GM19455 (cell line): ENCODE results near the gene LEMD2.

Source experiments
- ATAC-seq: cut with Tn5 transposase; IDR thresholded peaks from one replicate; pipeline ENCODE4 v1.9.1; 2021; ENCODE audit not compliant: unreplicated experiment

The LEMD2 gene

GRCh38 chr6:33759887-33760629 lies 28.9 kb downstream of the LEMD2 start:
- ATAC-seq, result no peak

GRCh38 chr6:33758815-33759216 lies 30.1 kb downstream of the LEMD2 start:
- no peak for ATAC-seq

DNA sequence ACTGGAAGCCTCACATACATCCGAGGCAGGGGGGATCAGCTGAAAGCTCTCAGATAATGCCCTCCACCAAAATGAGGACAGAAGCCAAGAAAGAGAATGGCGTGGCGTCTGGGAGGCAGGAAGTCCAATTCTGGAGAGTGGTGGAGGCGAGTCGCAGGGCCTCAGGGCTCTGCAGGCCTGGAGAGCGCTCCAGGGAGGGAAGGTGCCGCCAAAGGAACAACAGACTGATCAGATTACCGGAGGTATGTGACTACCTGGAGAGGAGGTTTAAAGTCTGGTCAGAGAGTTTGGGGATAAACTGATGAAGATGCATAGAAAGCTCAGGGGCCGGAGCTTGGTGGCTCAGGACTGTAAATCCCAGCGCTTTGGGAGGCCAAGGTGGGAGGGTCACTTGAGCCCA lies 31.0 kb downstream of the LEMD2 start:
- ATAC-seq, result no peak

DNA sequence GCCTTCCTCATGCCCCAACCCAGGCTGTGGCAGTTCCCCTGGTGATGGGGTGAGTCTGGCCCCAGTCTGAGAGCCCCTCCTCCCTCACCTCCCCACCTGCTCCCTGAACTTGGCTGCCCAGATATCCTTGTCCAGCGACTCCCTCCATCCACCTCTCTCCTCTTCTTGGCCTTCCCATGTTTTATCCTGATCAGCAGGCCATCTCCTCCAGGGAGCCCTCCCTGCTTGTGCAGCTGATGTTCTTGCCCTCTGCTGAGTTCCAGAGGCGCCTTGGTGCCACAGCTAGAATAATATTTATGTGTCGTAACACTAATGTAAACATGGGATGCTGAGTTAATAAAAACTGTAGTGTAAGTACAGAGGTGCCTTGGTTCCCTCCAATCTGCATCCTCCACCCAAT lies 31.8 kb downstream of the LEMD2 start:
- no peak for ATAC-seq

GRCh38 chr6:33756211-33756954 lies 32.5 kb downstream of the LEMD2 start:
- no peak for ATAC-seq

- ATAC-seq, result no peak
These were observed 33.7 kb downstream of the LEMD2 start for GRCh38 chr6:33755070-33755869.

GRCh38 chr6:33754222-33754621 lies 34.7 kb downstream of the LEMD2 start:
- no peak for ATAC-seq

DNA sequence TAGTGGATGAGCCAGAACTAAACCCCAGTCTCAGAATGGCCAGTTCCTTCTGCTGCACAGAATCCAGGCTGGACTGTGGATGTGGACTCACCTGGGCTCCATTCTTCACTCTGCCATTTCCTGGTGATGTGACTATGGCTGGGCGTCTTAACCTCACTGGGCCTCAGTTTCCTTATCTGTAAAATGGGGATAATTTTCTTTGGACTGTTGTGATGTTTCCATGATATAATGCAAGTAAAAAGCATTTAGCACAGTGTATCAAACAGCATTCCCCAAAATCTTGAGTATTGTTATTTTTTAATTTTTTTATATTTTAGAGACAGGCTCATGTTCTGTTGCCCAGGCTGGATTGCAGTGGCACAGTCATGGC lies 36.3 kb downstream of the LEMD2 start:
- no peak for ATAC-seq

- ATAC-seq, result no peak
These were observed 36.9 kb downstream of the LEMD2 start for GRCh38 chr6:33751771-33752645.

DNA sequence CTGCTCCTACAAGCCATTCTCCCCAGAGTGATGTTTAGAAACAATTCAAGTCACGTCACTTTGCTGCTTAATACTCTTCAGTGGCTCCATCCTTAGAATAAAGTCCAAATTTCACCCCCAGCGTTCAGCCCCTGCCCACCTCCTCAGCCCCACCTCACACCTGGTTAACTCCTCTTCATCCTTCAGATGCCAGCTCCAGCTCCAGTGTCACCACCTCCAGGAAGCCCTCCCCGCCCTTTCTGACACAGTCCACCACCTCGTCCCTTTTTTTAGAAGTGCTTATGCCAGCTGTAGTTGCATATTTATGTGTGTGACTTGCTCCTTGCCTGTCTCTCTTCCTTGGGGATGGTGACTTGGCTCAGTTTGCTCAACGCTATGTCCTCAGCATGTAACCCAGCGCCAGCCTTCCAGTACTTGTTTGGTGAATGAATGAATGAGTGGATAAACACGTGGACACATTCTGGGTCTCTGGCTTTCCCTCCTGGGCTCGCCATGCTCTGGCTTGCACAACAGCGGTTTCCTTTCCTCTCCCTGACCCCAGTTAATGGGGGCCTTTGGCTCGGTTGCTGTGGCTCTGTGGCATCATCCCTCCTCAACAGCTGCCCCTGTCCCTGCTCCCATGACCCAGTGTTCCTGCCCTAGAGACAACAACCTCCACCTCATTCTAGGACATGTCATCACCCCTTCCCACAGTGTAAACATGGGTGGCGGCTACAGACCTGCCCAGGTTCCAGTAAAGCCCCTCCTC lies 38.5 kb downstream of the LEMD2 start:
- no peak for ATAC-seq

- ATAC-seq, result no peak
These were observed 39.5 kb downstream of the LEMD2 start for GRCh38 chr6:33749401-33749800.

DNA sequence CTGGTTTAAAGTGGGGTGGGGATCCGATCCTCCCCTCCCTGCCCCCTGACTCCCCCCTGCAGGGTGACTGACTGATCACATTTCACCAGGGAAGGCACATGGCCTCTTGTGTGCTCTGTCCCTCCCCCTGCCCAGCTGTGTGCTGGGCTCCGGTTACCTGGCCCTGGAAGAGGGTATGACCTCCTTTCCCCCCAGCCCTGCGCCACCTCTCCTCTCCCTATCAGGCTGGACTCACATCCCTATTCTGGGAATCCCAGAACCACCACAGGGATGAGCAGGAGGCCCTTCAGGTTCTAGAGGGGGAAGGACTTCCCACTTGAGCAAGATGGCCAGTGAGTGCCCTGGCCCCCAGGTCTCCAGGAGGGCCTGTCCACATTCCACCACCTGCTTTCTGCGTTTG lies 40.1 kb downstream of the LEMD2 start:
- no peak for ATAC-seq

- no peak for ATAC-seq
These were observed 41.1 kb downstream of the LEMD2 start for GRCh38 chr6:33747823-33748222.

DNA sequence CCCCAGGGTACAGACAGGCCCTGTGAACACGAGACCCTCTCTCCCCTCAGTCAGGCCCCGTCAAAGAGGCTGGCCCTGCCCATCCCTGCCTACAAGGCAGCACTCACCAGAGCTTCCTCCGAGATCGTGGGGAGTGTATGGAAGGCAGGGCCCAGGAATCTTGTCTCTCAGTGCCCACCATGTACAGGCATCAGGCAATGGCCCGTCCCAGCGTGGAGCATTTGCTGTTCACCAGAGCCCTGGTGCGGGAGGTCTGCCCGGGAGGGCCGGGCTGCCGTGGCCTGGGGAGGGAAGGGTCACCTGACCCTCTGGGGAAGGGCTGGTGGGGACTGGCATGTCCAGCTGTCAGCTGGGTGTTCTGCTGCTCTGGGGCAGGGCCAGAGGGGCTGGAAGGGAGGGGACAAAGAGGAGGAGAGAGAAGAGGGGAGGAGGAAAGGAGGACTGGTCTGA lies 42.3 kb downstream of the LEMD2 start, which contains the start of gene IP6K3:
TSS of gene IP6K3 (minus strand) at position 255 of the 450 bp plus-strand sequence. CDS start 11,429 bp downstream, outside the sequence.
- ATAC-seq, result no peak

DNA sequence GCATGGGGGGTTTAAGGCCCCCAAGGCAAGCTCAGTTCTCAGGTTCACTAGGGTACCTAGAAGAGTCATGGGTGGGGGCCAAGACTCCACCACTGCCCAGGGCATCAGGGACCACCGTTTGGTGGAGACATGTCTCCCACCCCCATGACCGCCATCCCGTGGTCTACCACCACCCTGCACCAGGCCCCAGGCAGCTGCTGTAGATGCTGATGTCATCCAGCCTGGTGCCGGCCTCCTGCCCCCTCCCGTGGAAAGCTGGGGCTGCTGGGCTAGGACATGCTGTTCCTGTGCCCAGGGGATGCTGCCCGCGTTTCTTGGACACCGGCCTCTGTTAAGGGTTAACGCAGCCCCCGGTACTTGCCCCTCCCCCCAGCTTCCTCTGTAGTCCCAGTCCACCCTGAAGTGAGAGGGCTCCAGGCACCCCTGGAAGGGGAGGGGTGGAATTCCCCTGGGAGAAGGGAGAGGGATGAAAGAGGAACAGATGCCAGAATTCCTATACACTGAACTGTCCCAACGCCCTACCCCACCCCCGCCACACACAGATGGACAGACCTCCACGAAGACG lies 42.8 kb downstream of the LEMD2 start:
- ATAC-seq, result no peak

- ATAC-seq, result no peak
These were observed 43.4 kb downstream of the LEMD2 start for GRCh38 chr6:33745548-33745947.

GRCh38 chr6:33744895-33745546 lies 43.9 kb downstream of the LEMD2 start:
- no peak for ATAC-seq

DNA sequence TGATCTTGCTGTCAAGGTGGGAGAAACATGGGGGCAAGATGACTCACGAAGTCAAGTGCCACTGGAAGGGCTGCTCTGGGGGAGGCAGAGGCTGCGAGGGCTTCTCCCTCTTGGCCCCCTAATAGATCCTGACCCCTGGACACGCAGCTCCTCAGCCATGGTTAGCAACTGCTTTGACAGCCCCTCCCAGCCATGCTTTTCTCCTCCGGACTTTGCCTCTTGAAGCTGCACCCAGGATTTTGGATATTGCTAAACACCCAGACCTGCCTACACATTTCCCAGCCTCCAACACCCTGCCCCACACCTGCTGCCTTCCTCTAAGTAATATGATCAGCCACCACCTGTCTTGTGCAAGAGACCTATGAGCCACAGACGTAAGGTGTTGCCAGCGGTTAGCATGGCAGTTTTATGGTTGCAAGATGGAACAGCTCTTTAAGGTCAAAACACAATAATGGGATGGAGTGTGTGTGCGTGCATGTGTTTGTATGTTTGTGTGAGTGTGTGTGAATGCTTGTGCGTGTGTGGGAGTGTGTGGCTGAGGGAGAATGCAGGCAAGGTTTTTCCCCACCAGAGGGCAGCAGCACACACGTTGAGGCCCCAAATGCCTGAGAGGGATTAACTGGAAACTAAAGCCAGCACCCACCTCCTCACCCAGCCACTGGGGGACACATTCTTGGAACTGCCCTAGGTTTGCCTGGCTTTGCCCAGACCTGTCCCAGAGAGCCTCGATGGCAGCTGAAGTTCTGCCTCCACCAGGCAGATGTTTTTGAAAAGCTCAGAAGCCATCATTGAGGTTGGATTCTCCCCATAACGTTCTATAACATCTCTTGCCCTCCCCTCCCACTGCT lies 44.7 kb downstream of the LEMD2 start:
- no peak for ATAC-seq
